Esophagus (tissue), 2 donors: ENCODE results near the gene KY. TPM values are rescaled to one million over a fixed set of nuclear protein-coding genes. Genes with fewer than 3 reads are reported as not detected.

ENCODE experiments used
- H3K27ac ChIP-seq, 2 donors: one replicate each; pipeline ENCODE4 v1.5.1; 2013; ENCODE audit warnings: low read depth in 2 of 2, mild to moderate bottlenecking in 2 of 2, inconsistent platforms in 1 of 2, low read length in 1 of 2, moderate library complexity in 1 of 2
- H3K27me3 ChIP-seq, 2 donors: one replicate each; pipeline ENCODE4 v1.6.1; 2013; ENCODE audit warnings: low read length in 2 of 2, control low read depth in 1 of 2, mild to moderate bottlenecking in 1 of 2; ENCODE audit not compliant: insufficient read depth in 2 of 2, control insufficient read depth in 1 of 2
- H3K36me3 ChIP-seq, 2 donors: one replicate each; pipeline ENCODE4 v1.6.1; 2013; ENCODE audit warnings: low read length in 1 of 2; ENCODE audit not compliant: control insufficient read depth in 2 of 2, insufficient read depth in 2 of 2
- H3K4me1 ChIP-seq, 2 donors: one replicate each; pipeline ENCODE4 v1.6.1; 2013; ENCODE audit warnings: low read length in 1 of 2; ENCODE audit not compliant: control insufficient read depth in 2 of 2, insufficient read depth in 2 of 2
- H3K4me3 ChIP-seq, 2 donors: one replicate each; pipeline ENCODE4 v1.5.1; 2013; ENCODE audit warnings: low read length in 2 of 2, mild to moderate bottlenecking in 2 of 2, low read depth in 1 of 2, moderate library complexity in 1 of 2
- H3K9me3 ChIP-seq, 2 donors: one replicate each; pipeline ENCODE4 v1.6.1; 2013; ENCODE audit warnings: mild to moderate bottlenecking in 2 of 2, low read depth in 1 of 2, low read length in 1 of 2, moderate library complexity in 1 of 2; ENCODE audit not compliant: control insufficient read depth in 2 of 2, insufficient read depth in 1 of 2
- WGBS, 2 donors: extraction: QIAGEN DNeasy Blood & Tissue Kit; methylation state at CpG; one replicate each; pipeline ENCODE4 v1.1.7; 2013; 5-methylcytosine and 5-hydroxymethylcytosine counted together
- polyA plus RNA-seq, 2 donors: library from polyadenylated mRNA; stranded (reverse); fragments of 200-250 nt; gene quantifications; one replicate each; pipeline ENCODE4 v1.2.3, GENCODE V29; 2013
- donor health status: healthy with polysubstance abuse.
- donor health status: Bipolar disorder and iron deficiency.

The KY gene
- polyA plus RNA-seq, 2 donors: 0.02 to 0.08 TPM

GRCh38 chr3:134675726-134676256 lies 25.0 kb upstream of the KY start:
- Histone ChIP-seq H3K4me3 (no peak overlapping the region), H3K9me3 (peaks cover 2 to 11% of the 10 kb centered on the region in 2 donors), H3K27ac (no peak overlapping the region), H3K4me1 (no peaks in the 10 kb centered on the region), H3K27me3 (no peaks in the 10 kb centered on the region), H3K36me3 (no peaks in the 10 kb centered on the region)
- whole genome bisulfite sequencing, 2 donors: 86 to 88% methylated on average over 3 of the region's 3 CpGs

DNA sequence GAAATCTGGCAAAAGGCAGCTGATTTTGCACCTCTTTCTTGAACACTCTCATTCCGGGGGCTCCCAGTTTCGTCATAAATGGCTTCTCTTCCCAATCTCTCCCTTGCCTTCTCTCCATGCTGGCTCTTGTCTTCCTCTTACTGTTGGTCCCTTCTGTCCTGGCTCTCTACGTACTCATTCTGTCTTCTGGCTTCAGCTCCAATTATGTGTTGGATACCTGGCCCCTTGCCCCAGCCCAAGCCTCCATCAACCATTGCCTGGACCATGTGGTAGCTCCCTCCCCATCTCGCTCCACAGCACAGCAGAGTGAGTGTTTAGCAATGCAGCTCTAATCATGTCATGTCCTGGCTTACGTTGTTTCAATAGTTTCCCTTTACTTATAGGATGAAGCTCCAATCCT lies 21.7 kb upstream of the KY start:
- Histone ChIP-seq H3K9me3 (peaks cover 0 to 11% of the 10 kb centered on the region in 2 donors), H3K4me3 (no peak overlapping the region), H3K4me1 (no peaks in the 10 kb centered on the region), H3K27me3 (no peaks in the 10 kb centered on the region), H3K27ac (no peak overlapping the region), H3K36me3 (no peaks in the 10 kb centered on the region)
- 82 to 89% methylated on average over 5 of the region's 5 CpGs for WGBS, 2 donors

DNA sequence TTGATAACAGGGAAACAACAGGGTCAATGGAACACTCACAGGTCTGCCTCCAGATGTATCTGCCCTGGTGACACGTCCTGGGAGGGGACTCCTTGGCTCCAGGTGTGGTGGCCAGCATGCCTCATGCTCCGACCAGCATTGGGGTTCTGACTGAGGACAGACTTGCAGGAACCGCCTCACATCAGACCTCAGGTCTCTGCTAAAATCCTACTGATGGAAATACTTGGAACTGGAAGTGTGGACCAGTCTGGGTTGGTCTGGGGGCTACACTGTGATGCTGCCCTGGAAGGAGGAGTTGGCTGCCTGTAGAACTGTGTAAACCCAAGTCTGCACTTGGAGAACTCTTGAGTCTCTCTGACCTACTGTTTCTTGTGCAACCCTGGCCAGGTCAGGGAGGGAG lies 17.1 kb upstream of the KY start:
- Histone ChIP-seq H3K27me3 (no peaks in the 10 kb centered on the region), H3K9me3 (peaks cover 0 to 5% of the 10 kb centered on the region in 2 donors), H3K27ac (no peak overlapping the region), H3K4me3 (no peak overlapping the region), H3K36me3 (no peaks in the 10 kb centered on the region), H3K4me1 (no peaks in the 10 kb centered on the region)
- WGBS, 2 donors: 63 to 71% methylated on average over 3 of the region's 3 CpGs

DNA sequence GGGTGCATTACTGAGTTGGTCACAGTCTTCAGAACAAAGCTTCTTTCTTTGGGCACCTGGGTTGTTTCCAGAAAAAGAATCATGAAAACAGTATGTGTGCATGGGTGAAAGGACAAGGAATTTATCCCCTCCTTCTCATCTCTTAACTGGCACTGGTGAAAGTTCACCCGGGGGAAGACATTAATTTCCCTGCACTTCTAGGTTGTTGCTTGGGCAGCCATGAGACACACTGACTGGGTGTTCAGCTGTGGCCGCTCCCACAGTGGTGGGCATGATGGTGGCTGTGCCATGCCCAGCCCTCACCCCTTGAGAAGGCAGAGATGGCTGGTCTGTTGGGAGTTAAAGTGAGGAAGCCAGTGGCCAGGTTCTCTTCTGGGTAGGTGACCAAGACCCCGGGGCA lies 16.6 kb upstream of the KY start:
- Histone ChIP-seq H3K4me1 (no peaks in the 10 kb centered on the region), H3K4me3 (no peak overlapping the region)

GRCh38 chr3:134666885-134667284 lies 16.1 kb upstream of the KY start:
- H3K27me3 ChIP-seq: no peaks in the 10 kb centered on the region
- H3K4me1 ChIP-seq: no peaks in the 10 kb centered on the region
- H3K9me3 ChIP-seq: peaks cover 0 to 2% of the 10 kb centered on the region in 2 donors
- no peak overlapping the region for H3K4me3 ChIP-seq
- H3K36me3 ChIP-seq: no peaks in the 10 kb centered on the region
- 82 to 83% methylated on average over 9 of the region's 9 CpGs for WGBS, 2 donors
- no peak overlapping the region for H3K27ac ChIP-seq

More for the DNA sequence above, 16.6 kb upstream of the KY start:
- H3K9me3 ChIP-seq: peaks cover 0 to 2% of the 10 kb centered on the region in 2 donors
- no peak overlapping the region for H3K27ac ChIP-seq
- no peaks in the 10 kb centered on the region for H3K27me3 ChIP-seq
- H3K36me3 ChIP-seq: no peaks in the 10 kb centered on the region
- WGBS, 2 donors: 83 to 89% methylated on average over 3 of the region's 3 CpGs

DNA sequence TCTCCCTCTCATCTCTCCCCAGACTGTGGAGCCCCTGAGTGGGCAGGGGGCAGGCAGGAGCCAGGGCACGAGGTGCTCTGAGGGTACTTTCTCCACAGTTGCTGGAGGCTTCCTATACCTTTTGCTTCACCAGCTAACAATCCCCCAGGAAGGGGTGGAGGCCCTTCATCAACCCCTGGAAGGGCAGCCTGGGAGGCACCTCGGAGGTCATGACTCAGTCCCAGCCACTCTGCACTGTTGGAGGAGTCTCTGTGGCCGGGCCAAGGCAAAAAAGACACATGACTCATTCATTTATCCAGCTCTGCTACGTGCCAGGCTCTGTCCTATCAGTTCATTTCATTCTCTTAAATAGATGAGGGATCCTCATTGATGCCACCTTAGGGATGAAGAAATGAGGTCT lies 15.6 kb upstream of the KY start:
- no peaks in the 10 kb centered on the region for H3K4me1 ChIP-seq
- WGBS, 2 donors: 36 to 47% methylated on average over 4 of the region's 4 CpGs
- H3K27ac ChIP-seq: no peak overlapping the region
- no peaks in the 10 kb centered on the region for H3K9me3 ChIP-seq
- no peaks in the 10 kb centered on the region for H3K27me3 ChIP-seq
- no peak overlapping the region for H3K4me3 ChIP-seq
- H3K36me3 ChIP-seq: no peaks in the 10 kb centered on the region

DNA sequence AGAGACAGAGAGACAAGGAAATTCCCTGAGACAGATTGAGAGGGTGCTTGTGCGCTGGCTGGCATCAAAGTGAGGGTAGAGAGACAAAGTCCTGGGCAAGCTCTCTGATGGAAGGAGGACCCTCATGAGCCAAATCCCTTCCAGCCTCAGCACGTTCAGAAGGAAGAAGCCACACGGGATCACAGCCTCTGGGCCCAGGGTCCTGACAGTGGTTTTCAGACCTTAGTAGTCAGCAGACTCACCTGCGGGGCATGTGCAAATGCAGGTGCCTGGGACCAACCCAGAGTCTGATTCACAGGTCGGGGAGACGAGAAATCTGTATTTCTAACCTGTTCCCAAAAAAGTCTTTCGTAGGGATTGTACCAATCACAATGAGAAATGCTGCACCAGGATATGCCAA lies 15.2 kb upstream of the KY start:
- Histone ChIP-seq H3K4me1 (no peaks in the 10 kb centered on the region), H3K9me3 (no peaks in the 10 kb centered on the region), H3K4me3 (no peak overlapping the region), H3K36me3 (no peaks in the 10 kb centered on the region), H3K27me3 (no peaks in the 10 kb centered on the region), H3K27ac (no peak overlapping the region)
- WGBS, 2 donors: 80% methylated on average over 7 of the region's 7 CpGs

DNA sequence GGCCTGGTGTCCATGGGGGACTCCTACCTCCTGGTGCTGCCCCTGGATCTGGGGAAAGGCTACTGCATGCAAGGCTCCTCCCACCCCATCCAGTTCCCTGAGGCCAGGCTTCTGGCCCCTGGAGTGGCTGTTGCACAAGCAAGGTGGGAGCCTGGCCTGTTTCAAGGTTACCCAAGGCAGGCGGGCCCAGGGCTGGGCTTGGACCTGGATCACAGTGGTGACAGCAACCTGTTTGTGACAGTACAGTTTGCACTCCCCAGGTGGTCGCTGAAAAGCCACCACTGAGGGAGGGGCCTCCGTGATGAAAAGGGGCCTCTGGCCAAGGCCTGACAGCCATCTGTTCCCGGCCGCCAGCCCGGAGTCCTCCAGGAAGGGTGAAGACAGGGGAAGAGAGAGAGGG lies 14.4 kb upstream of the KY start:
- 69 to 71% methylated on average over 6 of the region's 6 CpGs for WGBS, 2 donors
- H3K4me1 ChIP-seq: no peaks in the 10 kb centered on the region

GRCh38 chr3:134663721-134664456 lies 13.1 kb upstream of the KY start:
- H3K4me1 ChIP-seq: no peaks in the 10 kb centered on the region
- WGBS, 2 donors: 81 to 85% methylated on average over 7 of the region's 7 CpGs
- H3K27me3 ChIP-seq: no peaks in the 10 kb centered on the region
- H3K9me3 ChIP-seq: no peaks in the 10 kb centered on the region
- H3K27ac ChIP-seq: no peak overlapping the region
- H3K4me3 ChIP-seq: no peak overlapping the region
- H3K36me3 ChIP-seq: no peaks in the 10 kb centered on the region

More for the DNA sequence above, 14.4 kb upstream of the KY start:
- no peak overlapping the region for H3K4me3 ChIP-seq
- no peak overlapping the region for H3K27ac ChIP-seq
- H3K36me3 ChIP-seq: no peaks in the 10 kb centered on the region
- H3K9me3 ChIP-seq: no peaks in the 10 kb centered on the region
- no peaks in the 10 kb centered on the region for H3K27me3 ChIP-seq

DNA sequence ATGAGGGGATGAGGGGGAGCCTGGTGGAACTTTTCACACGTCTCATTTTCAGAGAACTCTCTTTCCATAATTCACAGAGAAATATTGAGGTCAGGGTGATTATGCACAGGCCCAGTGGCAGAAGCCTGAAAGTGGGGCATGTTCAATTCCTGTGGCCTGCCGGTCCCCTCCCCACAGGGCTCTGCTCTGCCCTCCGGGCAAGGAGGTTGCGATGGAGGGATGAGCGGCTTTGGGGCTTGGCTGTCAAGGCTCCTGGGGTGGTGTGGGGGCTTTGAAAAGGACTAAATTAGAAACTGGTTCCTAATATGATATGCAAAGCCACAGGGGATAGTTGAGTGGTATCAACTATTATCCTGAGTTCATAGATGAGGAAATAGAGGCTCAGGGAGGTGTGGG lies 9.2 kb upstream of the KY start:
- 90 to 95% methylated on average over 5 of the region's 5 CpGs for WGBS, 2 donors
- H3K9me3 ChIP-seq: no peaks in the 10 kb centered on the region
- no peak overlapping the region for H3K27ac ChIP-seq

More for the DNA sequence above, 9.2 kb upstream of the KY start:
- H3K27me3 ChIP-seq: no peaks in the 10 kb centered on the region
- no peaks in the 10 kb centered on the region for H3K36me3 ChIP-seq
- no peaks in the 10 kb centered on the region for H3K4me1 ChIP-seq
- H3K4me3 ChIP-seq: no peak overlapping the region
